PFSK-1 (cell line): ENCODE results near the gene NINJ2.

Source experiments
- POLR2AphosphoS5 ChIP-seq: IDR thresholded peaks from 2 replicates; pipeline ENCODE4 v1.6.1; 2012; ENCODE audit warnings: low read depth, mild to moderate bottlenecking, control low read depth, low read length, moderate library complexity
- REST ChIP-seq, 2 experiments: IDR thresholded peaks; 2 replicates each; pipeline versions ENCODE4 v1.6.1 to v1.8.0; 2011 to 2012; ENCODE audit warnings: low read depth in 2 of 2, low read length in 2 of 2, control low read depth in 1 of 2, inconsistent platforms in 1 of 2, mild to moderate bottlenecking in 1 of 2, moderate library complexity in 1 of 2; ENCODE audit not compliant: insufficient read depth in 1 of 2
- SIN3A ChIP-seq: IDR thresholded peaks from 2 replicates; pipeline ENCODE4 v1.6.1; 2012; ENCODE audit warnings: mild to moderate bottlenecking, low read length, moderate library complexity, borderline replicate concordance; ENCODE audit not compliant: insufficient read depth
- TAF1 ChIP-seq: IDR thresholded peaks from 2 replicates; pipeline ENCODE4 v1.6.1; 2012; ENCODE audit warnings: low read length, control low read depth, borderline replicate concordance; ENCODE audit not compliant: insufficient read depth

DNA sequence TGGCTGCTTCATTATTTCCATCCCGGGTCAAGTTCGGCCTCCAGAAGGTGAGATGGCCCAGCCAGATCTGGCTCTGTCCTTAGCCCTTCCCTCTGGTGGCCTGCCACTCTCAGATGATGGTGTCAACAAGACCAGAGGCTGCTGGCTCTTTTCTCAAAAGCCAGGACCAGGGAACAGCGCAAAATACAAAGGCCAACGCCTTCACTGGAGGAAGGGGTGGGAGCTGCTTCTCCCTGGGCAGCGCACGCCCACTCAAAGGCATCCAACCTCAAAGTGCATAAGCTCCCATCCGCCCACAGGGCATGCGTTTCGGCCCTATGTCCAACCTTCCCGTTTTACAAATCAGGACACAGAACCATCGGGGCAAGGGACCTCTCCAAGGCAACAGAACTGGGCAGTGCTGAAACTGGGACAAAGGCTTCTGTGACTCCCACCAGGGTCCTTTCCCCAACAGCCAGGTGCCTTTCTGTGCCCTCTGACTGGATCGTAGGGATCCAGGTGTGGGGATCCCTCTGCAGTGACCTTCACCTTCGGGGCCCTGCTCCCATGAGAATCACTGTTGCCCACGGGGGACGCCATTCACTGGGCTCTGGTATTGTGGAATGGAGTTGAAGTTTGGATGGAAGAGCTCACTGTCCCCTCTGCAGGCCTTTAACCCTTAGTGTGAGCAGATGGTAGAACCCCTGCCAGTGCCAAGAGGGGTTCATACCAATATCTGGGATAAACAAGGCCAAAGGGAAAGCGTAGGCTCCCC is 76.8 kb downstream of the NINJ2 start:
- no peak for TF ChIP-seq POLR2AphosphoS5
- no peak for TF ChIP-seq TAF1
- TF ChIP-seq REST (IDR thresholded peaks at IDR 0.05; ENCODE audit: insufficient read depth in 1 of 2, low read depth in 2 of 2, low read length in 2 of 2), result no peak
- no peak for TF ChIP-seq SIN3A
